SK-N-SH (cell line): Measurements from ENCODE around the gene RNF40. TPM values are rescaled to one million over a fixed set of nuclear protein-coding genes. Genes with fewer than 3 reads are reported as not detected.

Source experiments
- CTCF ChIA-PET: fragments of 300-600, 350-600 bp; formaldehyde crosslinking; extraction: SDS; loops from one replicate; lab custom pipeline; 2021; lab: Yijun Ruan, JAX
- POLR2A ChIA-PET: fragments of 350-600 bp; sonication (Branson Sonifier 250); formaldehyde crosslinking; extraction: SDS; loops from one replicate; lab custom pipeline; 2020; ENCODE audit warnings: antibody characterized with exemption, inconsistent platforms; lab: Yijun Ruan, JAX
- DNase-seq: peaks from one replicate; pipeline ENCODE4 v3.0.0; 2012
- H2AFZ ChIP-seq: fragments of 200-600 bp; sonication (generic); 2 replicates; pipeline ENCODE4 v1.8.1; 2016; ENCODE audit warnings: antibody characterized with exemption, mild to moderate bottlenecking, low read depth
- H3F3A ChIP-seq: fragments of 200-600 bp; sonication (generic); replicated peaks from 2 replicates; pipeline ENCODE3; 2016; ENCODE audit warnings: antibody characterized with exemption, mild to moderate bottlenecking; ENCODE audit not compliant: insufficient read depth
- H3K27ac ChIP-seq, 2 experiments: fragments of 200-500 bp in 1 of 2; fragments of 200-600 bp in 1 of 2; sonication (Bioruptor generic) in 1 of 2; sonication (generic), shearing (Covaris generic) in 1 of 2; 2 replicates each; pipeline versions ENCODE4 v1.5.1 to v1.6.1; 2014 to 2016; ENCODE audit warnings: low read depth in 2 of 2, inconsistent platforms in 1 of 2, low read length in 1 of 2, mild to moderate bottlenecking in 1 of 2, mixed read lengths in 1 of 2
- H3K27me3 ChIP-seq: fragments of 200-600 bp; sonication (generic), shearing (Covaris generic); 2 replicates; pipeline ENCODE4 v1.6.1; 2016; ENCODE audit warnings: mixed run types; ENCODE audit not compliant: insufficient read depth
- H3K36me3 ChIP-seq, 2 experiments: fragments of 200-500 bp in 1 of 2; fragments of 200-600 bp in 1 of 2; sonication (Bioruptor generic) in 1 of 2; sonication (generic) in 1 of 2; replicated peaks in 1 of 2; 2 replicates each; pipeline versions ENCODE3 to v1.5.1; 2014 to 2016; ENCODE audit warnings: low read length in 1 of 2, mild to moderate bottlenecking in 1 of 2; ENCODE audit not compliant: insufficient read depth in 2 of 2, control insufficient read depth in 1 of 2
- H3K4me1 ChIP-seq, 2 experiments: fragments of 200-500 bp in 1 of 2; fragments of 200-600 bp in 1 of 2; sonication (Bioruptor generic) in 1 of 2; sonication (generic), shearing (Covaris generic) in 1 of 2; 2 replicates each; pipeline versions ENCODE4 v1.5.1 to v1.6.1; 2014 to 2016; ENCODE audit warnings: low read depth in 1 of 2, low read length in 1 of 2, mixed run types in 1 of 2; ENCODE audit not compliant: insufficient read depth in 2 of 2, control insufficient read depth in 1 of 2
- H3K4me2 ChIP-seq: fragments of 200-600 bp; sonication (generic), shearing (Covaris generic); 2 replicates; pipeline ENCODE4 v1.6.1; 2017; ENCODE audit warnings: mixed run types
- H3K4me3 ChIP-seq, 2 experiments: fragments of 200-500 bp in 1 of 2; fragments of 200-600 bp in 1 of 2; sonication (Bioruptor generic) in 1 of 2; sonication (generic), shearing (Covaris generic) in 1 of 2; 2 replicates each; pipeline versions ENCODE4 v1.5.1 to v1.8.1; 2014 to 2016; ENCODE audit warnings: low read depth in 2 of 2, inconsistent platforms in 1 of 2, low read length in 1 of 2, mild to moderate bottlenecking in 1 of 2, mixed read lengths in 1 of 2, moderate library complexity in 1 of 2
- H3K79me2 ChIP-seq: fragments of 200-600 bp; sonication (generic); 2 replicates; pipeline ENCODE4 v1.8.1; 2017; ENCODE audit warnings: mild to moderate bottlenecking; ENCODE audit not compliant: insufficient read depth
- H3K9ac ChIP-seq: fragments of 200-600 bp; sonication (generic); 2 replicates; pipeline ENCODE4 v1.6.1; 2017; ENCODE audit warnings: mixed run types
- H3K9me2 ChIP-seq: fragments of 200-600 bp; sonication (generic); 2 replicates; pipeline ENCODE4 v1.6.1; 2017; ENCODE audit warnings: mixed run types
- H3K9me3 ChIP-seq: fragments of 200-600 bp; sonication (generic); 2 replicates; pipeline ENCODE4 v1.6.1; 2017; ENCODE audit warnings: mixed run types, mild to moderate bottlenecking, moderate library complexity
- H4K20me1 ChIP-seq: fragments of 200-600 bp; sonication (generic); 2 replicates; pipeline ENCODE4 v1.6.1; 2017; ENCODE audit warnings: mild to moderate bottlenecking, mixed run types; ENCODE audit not compliant: insufficient read depth
- CHD2 ChIP-seq: fragments of 150-350 bp; IDR thresholded peaks from 2 replicates; pipeline ENCODE4 v1.6.1; 2018; ENCODE audit warnings: low read length; ENCODE audit not compliant: partially characterized antibody
- CTCF ChIP-seq: fragments of 200-600 bp; sonication (generic); IDR thresholded peaks from 2 replicates; pipeline ENCODE4 v1.6.1; 2017; ENCODE audit warnings: antibody characterized with exemption, mild to moderate bottlenecking, moderate library complexity
- GABPA ChIP-seq: IDR thresholded peaks from 2 replicates; pipeline ENCODE4 v1.4.0; 2012; ENCODE audit warnings: low read depth, mild to moderate bottlenecking
- GATA2 ChIP-seq: sonication (generic); formaldehyde crosslinking; IDR thresholded peaks from 2 replicates; pipeline ENCODE4 v1.5.0; 2020; ENCODE audit warnings: mild to moderate bottlenecking, missing genetic modification reagents
- IRF3 ChIP-seq: fragments of 150-350 bp; IDR thresholded peaks from 2 replicates; pipeline ENCODE4 v1.6.1; 2016; ENCODE audit warnings: mild to moderate bottlenecking, low read depth, low read length
- JUND ChIP-seq: IDR thresholded peaks from 2 replicates; pipeline ENCODE4 v1.4.0; 2012
- NFIC ChIP-seq: IDR thresholded peaks from 2 replicates; pipeline ENCODE4 v1.4.0; 2012; ENCODE audit warnings: borderline replicate concordance
- NRF1 ChIP-seq: IDR thresholded peaks from 2 replicates; pipeline ENCODE4 v1.6.1; 2012; ENCODE audit warnings: low read depth, mild to moderate bottlenecking, low read length
- POLR2AphosphoS5 ChIP-seq: IDR thresholded peaks from 2 replicates; pipeline ENCODE4 v1.6.1; 2012; ENCODE audit warnings: low read depth, low read length
- REST ChIP-seq: IDR thresholded peaks from 2 replicates; pipeline ENCODE4 v1.6.1; 2012; ENCODE audit warnings: mild to moderate bottlenecking, low read depth, low read length, moderate library complexity
- RXRA ChIP-seq: IDR thresholded peaks from 2 replicates; pipeline ENCODE4 v1.4.0; 2012; ENCODE audit warnings: low read depth, mild to moderate bottlenecking, borderline replicate concordance
- TAF1 ChIP-seq: IDR thresholded peaks from 2 replicates; pipeline ENCODE4 v1.6.1; 2012; ENCODE audit warnings: low read depth, mild to moderate bottlenecking, low read length, moderate library complexity, borderline replicate concordance
- TCF12 ChIP-seq: IDR thresholded peaks from 2 replicates; pipeline ENCODE4 v1.4.0; 2012
- TEAD4 ChIP-seq: IDR thresholded peaks from 2 replicates; pipeline ENCODE4 v1.4.0; 2012; ENCODE audit warnings: mild to moderate bottlenecking, borderline replicate concordance; ENCODE audit not compliant: insufficient read depth
- USF1 ChIP-seq: IDR thresholded peaks from 2 replicates; pipeline ENCODE4 v1.4.0; 2012; ENCODE audit warnings: low read depth, borderline replicate concordance
- USF2 ChIP-seq: fragments of 150-350 bp; IDR thresholded peaks from 2 replicates; pipeline ENCODE4 v1.6.1; 2017; ENCODE audit warnings: antibody characterized with exemption, low read length, low read depth, borderline replicate concordance
- YY1 ChIP-seq: IDR thresholded peaks from 2 replicates; pipeline ENCODE4 v1.4.0; 2012; ENCODE audit warnings: low read depth, mild to moderate bottlenecking
- ZBTB33 ChIP-seq: IDR thresholded peaks from 2 replicates; pipeline ENCODE4 v1.4.0; 2012; ENCODE audit warnings: low read depth, borderline replicate concordance
- WGBS: methylation state at CpG from one replicate; pipeline ENCODE4 v1.1.6; 2017; ENCODE audit warnings: low lambda C conversion rate; 5-methylcytosine and 5-hydroxymethylcytosine counted together
- polyA plus RNA-seq, 3 experiments: library from polyadenylated mRNA; depleted of rRNA; stranded (reverse); fragments of >200 nt; gene quantifications; 2 replicates each; pipeline ENCODE4 v1.2.3, GENCODE V29; 2012

RNF40 gene
- polyA plus RNA-seq, 1 of the 3 experiments (the other 2 are of a cell fraction) = 49.8 TPM

GRCh38 chr16:30720694-30721093, 41.4 kb upstream of the RNF40 start (continued):
- no peak for TF ChIP-seq CTCF
- no peak for TF ChIP-seq GATA2 (CRISPR knock-in tag)
- no peak for TF ChIP-seq TCF12
- TF ChIP-seq USF1 = no peak
- no peak for TF ChIP-seq YY1
- TF ChIP-seq POLR2AphosphoS5 = no peak
- no peak for TF ChIP-seq RXRA

GRCh38 chr16:30721167-30721566, 41.0 kb upstream of the RNF40 start:
- 100% methylated on average over 5 of the region's 8 CpGs for WGBS

More at GRCh38 chr16:30721167-30721566, 41.0 kb upstream of the RNF40 start:
- no peak for TF ChIP-seq TAF1
- TF ChIP-seq TEAD4 = no peak
- TF ChIP-seq POLR2AphosphoS5 = no peak
- TF ChIP-seq GABPA = no peak
- no peak for TF ChIP-seq IRF3
- TF ChIP-seq CTCF = no peak
- TF ChIP-seq JUND = no peak
- no peak for TF ChIP-seq USF2
- no peak for TF ChIP-seq ZBTB33
- no peak for TF ChIP-seq NRF1
- TF ChIP-seq CHD2 = no peak
- TF ChIP-seq NFIC = no peak
- TF ChIP-seq REST = no peak
- Histone ChIP-seq H2AFZ (no peak overlapping the region), H3K9ac (no peak overlapping the region), H3K79me2 (peaks cover 70% of the 10 kb centered on the region), H3K4me2 (no peak overlapping the region), H3F3A (peaks cover 9% of the 10 kb centered on the region), H3K4me3 (no peak overlapping the region), H3K36me3 (peaks cover 74 to 80% of the 10 kb centered on the region in 2 experiments), H3K9me2 (no peaks in the 10 kb centered on the region), H4K20me1 (0 out of 2 replicates have a peak, but pooled peaks cover 9% of the 10 kb centered on the region), H3K27me3 (no peaks in the 10 kb centered on the region), H3K27ac (no peak overlapping the region), H3K4me1 (no peaks in the 10 kb centered on the region), H3K9me3 (no peaks in the 10 kb centered on the region)
- ChIA-PET CTCF (no interaction called here), POLR2A (interaction anchor here (0.7 kb wide), 1 partner anchor 27 kb away, joined by 3 read pairs; no protein-coding TSS in a partner anchor)
- no peak for DNase-seq
